ENCODE measurements around the gene MYCL. TPM values are rescaled to one million over a fixed set of nuclear protein-coding genes. Genes with fewer than 3 reads are reported as not detected.

MYCL gene
- total and polyA plus RNA-seq, 3 donors from 2014 or later, result 3.1 to 4.6 (median 3.3) TPM

GRCh38 chr1:39944410-39945112 is 42.8 kb upstream of the MYCL start:
- intact Hi-C loops (cut with DNase I; ENCODE audit: low total_unique reads), result no loop called here
- H3K27me3 ChIP-seq, result no peaks in the 10 kb centered on the region
- 32 to 42% methylated on average over 8 of the region's 8 CpGs for WGBS, 2 donors
- no peak overlapping the region for H3K4me3 ChIP-seq
- TF ChIP-seq POLR2A (IDR thresholded peaks at IDR 0.05), result no peak
- TF ChIP-seq, protein P1, sequence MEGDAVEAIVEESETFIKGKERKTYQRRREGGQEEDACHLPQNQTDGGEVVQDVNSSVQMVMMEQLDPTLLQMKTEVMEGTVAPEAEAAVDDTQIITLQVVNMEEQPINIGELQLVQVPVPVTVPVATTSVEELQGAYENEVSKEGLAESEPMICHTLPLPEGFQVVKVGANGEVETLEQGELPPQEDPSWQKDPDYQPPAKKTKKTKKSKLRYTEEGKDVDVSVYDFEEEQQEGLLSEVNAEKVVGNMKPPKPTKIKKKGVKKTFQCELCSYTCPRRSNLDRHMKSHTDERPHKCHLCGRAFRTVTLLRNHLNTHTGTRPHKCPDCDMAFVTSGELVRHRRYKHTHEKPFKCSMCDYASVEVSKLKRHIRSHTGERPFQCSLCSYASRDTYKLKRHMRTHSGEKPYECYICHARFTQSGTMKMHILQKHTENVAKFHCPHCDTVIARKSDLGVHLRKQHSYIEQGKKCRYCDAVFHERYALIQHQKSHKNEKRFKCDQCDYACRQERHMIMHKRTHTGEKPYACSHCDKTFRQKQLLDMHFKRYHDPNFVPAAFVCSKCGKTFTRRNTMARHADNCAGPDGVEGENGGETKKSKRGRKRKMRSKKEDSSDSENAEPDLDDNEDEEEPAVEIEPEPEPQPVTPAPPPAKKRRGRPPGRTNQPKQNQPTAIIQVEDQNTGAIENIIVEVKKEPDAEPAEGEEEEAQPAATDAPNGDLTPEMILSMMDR (IDR thresholded peaks at IDR 0.05), result no peak
- H3K4me1 ChIP-seq, result no peaks in the 10 kb centered on the region
- H3K9me3 ChIP-seq, result no peaks in the 10 kb centered on the region
- H3K36me3 ChIP-seq (ENCODE audit: low read depth, missing control alignments), result no peaks in the 10 kb centered on the region
- peak overlapping the region in 1 of 2 donors; percentile 8 for H3K27ac ChIP-seq
- no peak for DNase-seq

DNA sequence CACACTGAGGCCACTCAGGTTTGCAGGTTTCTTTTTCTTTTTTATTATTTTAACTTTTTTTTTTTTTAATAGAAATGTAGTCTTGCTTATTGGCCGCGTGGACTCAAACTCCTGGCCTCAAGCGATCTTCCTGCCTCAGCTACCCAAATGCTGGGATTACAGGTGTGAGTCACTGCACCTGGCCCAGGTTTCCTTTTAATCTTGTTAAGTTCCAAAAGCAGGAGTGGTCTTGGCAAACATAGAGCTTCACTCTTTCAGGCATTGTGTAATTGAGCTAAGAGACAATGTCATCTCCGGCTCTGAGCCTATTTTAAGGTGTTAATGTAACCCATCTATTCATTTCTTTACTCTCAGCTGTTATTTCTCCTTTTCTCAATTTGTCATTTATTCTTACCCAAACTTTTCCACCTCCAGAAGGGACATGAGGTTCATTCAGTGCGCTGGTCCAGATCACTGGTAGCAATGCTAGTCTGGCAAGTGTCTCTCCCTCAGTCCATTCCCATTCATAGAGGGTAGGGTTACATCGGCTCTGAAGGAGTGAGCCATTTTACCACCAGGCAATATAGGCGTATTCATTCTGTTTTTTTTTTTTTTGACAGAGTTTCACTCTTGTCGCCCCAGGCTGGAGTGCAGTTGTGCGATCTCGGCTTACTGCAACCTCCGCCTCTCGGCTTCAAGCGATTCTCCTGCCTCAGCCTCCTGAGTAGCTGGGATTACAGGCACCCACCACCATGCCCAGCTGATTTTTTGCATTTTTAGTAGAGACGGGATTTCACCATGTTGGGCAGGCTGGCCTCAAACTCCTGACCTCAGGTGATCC is 42.0 kb upstream of the MYCL start:
- H3K9me3 ChIP-seq, result no peaks in the 10 kb centered on the region
- no peaks in the 10 kb centered on the region for H3K4me1 ChIP-seq
- H3K4me3 ChIP-seq, result no peak overlapping the region
- no peak for TF ChIP-seq POLR2A (IDR thresholded peaks at IDR 0.05)
- TF ChIP-seq, protein P1 (IDR thresholded peaks at IDR 0.05), result no peak
- H3K36me3 ChIP-seq (ENCODE audit: low read depth, missing control alignments), result no peaks in the 10 kb centered on the region
- H3K27ac ChIP-seq, result peak overlapping the region in 1 of 2 donors; percentile 8
- intact Hi-C loops (cut with DNase I; ENCODE audit: low total_unique reads), result no loop called here
- 93 to 96% methylated on average over 11 to 14 of the region's 14 CpGs for WGBS, 2 donors
- no peaks in the 10 kb centered on the region for H3K27me3 ChIP-seq
- no peak for DNase-seq

GRCh38 chr1:39940980-39941871 is 39.5 kb upstream of the MYCL start:
- 93 to 96% methylated on average over 6 to 9 of the region's 9 CpGs for WGBS, 2 donors
- Histone ChIP-seq H3K27me3 (no peaks in the 10 kb centered on the region), H3K9me3 (no peaks in the 10 kb centered on the region)

DNA sequence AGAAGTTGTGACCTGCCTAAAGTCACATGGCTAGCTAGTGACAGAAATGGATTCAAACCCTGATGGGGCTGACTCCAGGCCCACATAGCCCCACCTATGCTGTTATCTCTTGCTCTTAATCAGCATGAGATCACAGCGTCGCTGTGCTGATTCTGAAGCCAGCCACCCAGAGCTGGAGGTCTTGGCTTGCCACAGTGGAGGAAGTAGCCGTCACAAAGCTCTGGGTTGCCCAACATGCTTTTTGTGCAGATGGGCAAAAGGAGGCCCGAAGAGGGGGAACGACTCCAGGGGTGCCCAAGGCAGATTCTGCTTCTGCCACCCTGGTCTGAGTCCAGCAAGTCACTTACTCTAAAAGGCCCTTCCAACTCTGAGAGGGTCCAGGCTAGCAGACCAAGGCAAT is 38.5 kb upstream of the MYCL start:
- no peak for DNase-seq
- WGBS, 2 donors, result 59 to 75% methylated on average over 2 to 5 of the region's 5 CpGs
- no peaks in the 10 kb centered on the region for H3K36me3 ChIP-seq (ENCODE audit: low read depth, missing control alignments)

More at GRCh38 chr1:39940980-39941871, 39.5 kb upstream of the MYCL start:
- Histone ChIP-seq H3K4me3 (no peak overlapping the region), H3K27ac (no peak overlapping the region), H3K4me1 (no peaks in the 10 kb centered on the region), H3K36me3 (ENCODE audit: low read depth, missing control alignments) (no peaks in the 10 kb centered on the region)
- TF ChIP-seq, protein P1 (IDR thresholded peaks at IDR 0.05), result no peak
- TF ChIP-seq POLR2A (IDR thresholded peaks at IDR 0.05), result no peak
- intact Hi-C loops (cut with DNase I; ENCODE audit: low total_unique reads), result no loop called here
- DNase-seq, result no peak

More for the DNA sequence above, 38.5 kb upstream of the MYCL start:
- Histone ChIP-seq H3K4me3 (no peak overlapping the region), H3K9me3 (no peaks in the 10 kb centered on the region), H3K4me1 (no peaks in the 10 kb centered on the region), H3K27me3 (no peaks in the 10 kb centered on the region), H3K27ac (no peak overlapping the region)
- intact Hi-C loops (cut with DNase I; ENCODE audit: low total_unique reads), result no loop called here
- TF ChIP-seq POLR2A (IDR thresholded peaks at IDR 0.05), result no peak
- TF ChIP-seq, protein P1 (IDR thresholded peaks at IDR 0.05), result no peak
